GM13977 (cell line): ENCODE measurements around the gene IRX3.

ENCODE experiments used
- DNase-seq: peaks from one replicate; pipeline ENCODE4 v3.0.0; 2012; ENCODE audit warnings: low spot score
- in situ Hi-C: fragments of 300-500 bp; cut with MboI; formaldehyde crosslinking; loops from one replicate; pipeline ENCODE4 v1.12.0; 2022; ENCODE audit warnings: low sequenced_read_pairs, low pct_unique_long_range_greater_than_20kb, mixed read lengths, inconsistent platforms; ENCODE audit not compliant: unreplicated experiment
- TF ChIP-seq, protein P1 (sequence below): IDR thresholded peaks from 2 replicates; pipeline ENCODE4 v1.5.1; 2012; ENCODE audit warnings: mild to moderate bottlenecking, control low read depth; ENCODE audit not compliant: insufficient read depth; ENCODE audit errors: extremely low read depth, missing control alignments

IRX3 gene

DNA sequence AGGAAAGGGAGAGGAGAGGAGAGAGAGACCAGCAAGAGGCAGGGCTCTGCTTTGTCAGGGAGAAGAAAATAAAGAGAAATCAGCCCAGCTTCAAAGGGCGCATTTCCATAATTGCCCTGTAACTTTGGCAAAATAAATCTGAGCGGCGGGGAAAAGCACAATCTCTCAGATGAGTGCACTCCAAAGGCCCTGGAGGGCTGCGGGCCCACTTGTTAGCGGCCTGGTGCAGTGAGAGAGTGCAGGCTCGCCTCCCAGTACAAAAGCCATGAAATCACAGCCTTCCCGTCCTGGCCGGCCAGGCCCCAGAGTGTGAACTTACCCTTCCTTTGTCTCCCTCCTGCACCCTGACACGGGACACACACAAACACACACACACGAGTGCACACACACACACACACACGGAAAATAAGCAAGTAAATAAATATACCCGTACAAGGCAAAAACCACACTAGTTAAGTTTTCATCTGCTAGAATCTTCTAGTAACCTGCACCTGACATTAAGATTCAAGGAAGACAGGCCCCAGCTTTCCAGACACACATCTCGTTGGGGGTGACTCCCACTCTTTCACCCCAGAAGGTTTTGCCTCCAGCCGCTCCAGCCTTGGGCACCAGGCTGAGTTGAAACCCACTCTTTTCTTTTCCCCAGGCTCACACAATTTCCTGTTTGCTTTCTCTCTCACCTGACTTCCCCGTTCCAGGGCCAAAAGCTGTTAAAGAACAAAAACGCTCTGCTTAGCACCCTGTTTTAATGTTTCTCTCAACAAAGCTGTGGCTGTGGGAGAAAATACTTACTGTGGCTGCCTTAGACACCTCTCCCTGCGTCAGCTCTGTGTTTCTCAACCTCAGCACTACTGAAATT is 8.5 kb downstream of the IRX3 start:
- no peak for DNase-seq
- in situ Hi-C loops, result loop anchor here (25.0 kb wide), 2 partner anchors 659 to 716 kb away; partner anchors contain the start of gene IRX5
- TF ChIP-seq, protein P1, sequence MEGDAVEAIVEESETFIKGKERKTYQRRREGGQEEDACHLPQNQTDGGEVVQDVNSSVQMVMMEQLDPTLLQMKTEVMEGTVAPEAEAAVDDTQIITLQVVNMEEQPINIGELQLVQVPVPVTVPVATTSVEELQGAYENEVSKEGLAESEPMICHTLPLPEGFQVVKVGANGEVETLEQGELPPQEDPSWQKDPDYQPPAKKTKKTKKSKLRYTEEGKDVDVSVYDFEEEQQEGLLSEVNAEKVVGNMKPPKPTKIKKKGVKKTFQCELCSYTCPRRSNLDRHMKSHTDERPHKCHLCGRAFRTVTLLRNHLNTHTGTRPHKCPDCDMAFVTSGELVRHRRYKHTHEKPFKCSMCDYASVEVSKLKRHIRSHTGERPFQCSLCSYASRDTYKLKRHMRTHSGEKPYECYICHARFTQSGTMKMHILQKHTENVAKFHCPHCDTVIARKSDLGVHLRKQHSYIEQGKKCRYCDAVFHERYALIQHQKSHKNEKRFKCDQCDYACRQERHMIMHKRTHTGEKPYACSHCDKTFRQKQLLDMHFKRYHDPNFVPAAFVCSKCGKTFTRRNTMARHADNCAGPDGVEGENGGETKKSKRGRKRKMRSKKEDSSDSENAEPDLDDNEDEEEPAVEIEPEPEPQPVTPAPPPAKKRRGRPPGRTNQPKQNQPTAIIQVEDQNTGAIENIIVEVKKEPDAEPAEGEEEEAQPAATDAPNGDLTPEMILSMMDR, result no peak

DNA sequence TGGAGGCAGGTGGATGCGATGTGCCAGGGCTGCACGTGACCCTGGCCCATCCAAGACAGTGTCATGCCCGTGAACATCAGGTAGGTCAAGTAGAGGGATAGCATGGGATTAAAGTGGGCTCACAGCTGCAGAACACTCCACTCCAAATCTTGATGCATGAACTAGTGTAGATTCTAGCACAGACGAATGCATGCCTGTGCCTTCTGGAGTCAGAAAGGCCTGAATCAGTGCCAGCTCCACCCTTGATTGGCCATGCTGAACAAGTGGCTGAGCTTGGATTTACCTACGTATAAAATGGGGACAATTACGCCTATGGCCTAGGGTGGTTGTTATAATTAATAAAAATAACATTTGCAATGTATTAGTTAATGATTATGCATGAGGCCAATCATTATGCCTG is 10.6 kb downstream of the IRX3 start:
- in situ Hi-C loops, result loop anchor here (25.0 kb wide), 2 partner anchors 661 to 714 kb away; partner anchors contain the start of gene IRX5
- no peak for DNase-seq
- TF ChIP-seq, protein P1, result no peak

DNA sequence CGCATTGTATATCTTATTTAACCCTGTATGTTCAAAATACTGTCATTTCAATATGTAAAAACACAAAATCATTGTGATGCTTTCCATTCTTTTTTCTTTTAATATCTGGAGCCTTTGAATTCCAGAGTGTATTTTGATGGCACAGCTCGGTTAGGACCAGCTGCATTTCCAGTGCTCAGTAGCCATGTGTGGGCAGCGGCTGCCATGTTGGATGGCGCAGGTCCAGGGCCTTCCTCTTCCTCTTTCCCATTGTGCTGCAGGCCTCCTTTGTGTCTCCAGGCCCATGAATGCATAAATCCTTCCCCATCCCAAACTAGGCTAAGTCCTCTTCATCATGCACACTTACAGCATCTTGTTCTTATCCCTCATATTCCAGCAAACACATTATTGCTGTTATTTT is 13.0 kb downstream of the IRX3 start:
- no peak for DNase-seq
- TF ChIP-seq, protein P1, result no peak
- in situ Hi-C loops, result no loop called here

DNA sequence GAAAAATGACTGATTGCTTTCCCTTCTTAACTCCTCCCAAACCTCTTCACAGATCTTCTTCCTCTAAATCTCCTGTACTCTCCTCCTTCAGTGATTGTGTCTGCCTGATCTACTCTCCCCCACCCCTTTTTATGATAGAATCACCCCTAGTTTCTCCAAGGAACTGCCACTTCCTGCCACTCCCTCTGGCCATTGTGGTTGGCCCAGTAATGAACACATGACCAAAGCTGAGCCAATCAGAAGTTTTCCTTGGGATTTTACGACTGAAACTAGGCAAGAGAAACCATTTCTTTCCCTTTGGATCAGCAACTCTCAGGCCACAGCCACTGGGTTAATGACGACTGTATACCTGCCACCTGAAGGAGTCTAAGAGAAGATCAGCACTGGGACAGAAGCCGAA is 15.9 kb downstream of the IRX3 start:
- TF ChIP-seq, protein P1, result no peak
- in situ Hi-C loops, result no loop called here

DNA sequence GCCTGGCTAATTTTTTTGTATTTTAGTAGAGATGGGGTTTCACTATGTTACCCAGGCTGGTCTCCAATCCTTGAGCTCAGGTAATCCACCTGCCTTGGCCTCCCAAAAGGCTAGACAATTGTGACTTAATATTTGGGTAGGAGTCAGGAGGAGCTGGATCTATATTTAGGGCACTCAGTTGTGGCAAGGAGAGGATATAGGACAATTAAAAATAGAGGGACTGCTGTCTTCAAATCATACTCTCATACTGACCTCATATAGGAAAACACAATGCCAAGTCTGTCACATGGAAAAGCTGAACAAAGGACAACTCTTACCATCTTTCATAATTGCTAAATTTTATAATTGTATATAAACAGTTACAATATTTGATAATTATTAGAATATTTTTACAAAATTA is 17.1 kb downstream of the IRX3 start:
- TF ChIP-seq, protein P1, result no peak
- in situ Hi-C loops, result no loop called here
- no peak for DNase-seq

More for the DNA sequence above, 15.9 kb downstream of the IRX3 start:
- DNase-seq, result no peak

DNA sequence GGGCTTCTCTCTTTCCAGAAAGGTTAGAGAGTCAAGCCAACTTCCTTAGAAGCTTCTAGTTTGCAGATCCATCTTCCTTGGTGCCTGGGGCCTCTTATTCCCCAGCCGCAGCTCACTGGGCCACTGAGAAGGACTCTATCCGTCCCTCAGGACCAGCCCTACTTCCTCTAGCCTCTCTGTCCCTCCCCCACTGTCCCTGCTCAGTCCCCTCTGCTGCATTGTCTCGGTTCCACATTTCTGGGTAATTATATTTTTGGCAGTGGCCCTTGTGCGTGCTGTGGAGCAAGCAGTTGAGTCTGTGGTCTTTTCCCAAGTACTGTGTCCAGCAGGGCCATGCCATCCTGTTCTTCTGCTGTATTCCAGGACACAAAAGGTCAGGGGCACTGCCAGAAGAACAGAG is 17.8 kb downstream of the IRX3 start:
- TF ChIP-seq, protein P1, result no peak
- in situ Hi-C loops, result no loop called here
- DNase-seq, result no peak
